HUES48 (cell line): ENCODE measurements around the gene NHSL2.
"Not testable (repeated sequence)": the region's sequence is repeated elsewhere in the genome, so short reads cannot be mapped to it uniquely, and the experiment has no call there.

Source experiments
- H3K27ac ChIP-seq: one replicate; pipeline ENCODE4 v1.7.0; 2013; ENCODE audit warnings: low read depth, low read length, inconsistent platforms
- H3K27me3 ChIP-seq: 2 replicates; pipeline ENCODE4 v1.6.1; 2013; ENCODE audit warnings: mild to moderate bottlenecking, low read length; ENCODE audit not compliant: control insufficient read depth, insufficient read depth
- H3K36me3 ChIP-seq: 2 replicates; pipeline ENCODE4 v1.6.1; 2013; ENCODE audit warnings: low read length; ENCODE audit not compliant: control insufficient read depth, insufficient read depth
- H3K4me1 ChIP-seq: 2 replicates; pipeline ENCODE4 v1.6.1; 2013; ENCODE audit warnings: mild to moderate bottlenecking, low read length; ENCODE audit not compliant: control insufficient read depth, insufficient read depth
- H3K4me3 ChIP-seq: 2 replicates; pipeline ENCODE4 v1.5.1; 2013; ENCODE audit warnings: mild to moderate bottlenecking, low read depth, low read length
- H3K9ac ChIP-seq: 2 replicates; pipeline ENCODE4 v1.6.1; 2013; ENCODE audit warnings: mild to moderate bottlenecking, low read depth, low read length, moderate library complexity
- H3K9me3 ChIP-seq: 2 replicates; pipeline ENCODE4 v1.6.1; 2013; ENCODE audit warnings: low read length; ENCODE audit not compliant: control insufficient read depth, insufficient read depth

NHSL2 gene

GRCh38 chrX:71949844-71950445 lies 39.3 kb downstream of the NHSL2 start:
- Histone ChIP-seq H3K27ac (no peak overlapping the region), H3K36me3 (no peaks in the 10 kb centered on the region), H3K4me3 (no peak overlapping the region), H3K9me3 (peaks cover 8% of the 10 kb centered on the region; the same call in 1 of the 2 replicates), H3K4me1 (peaks cover 33% of the 10 kb centered on the region), H3K27me3 (no peaks in the 10 kb centered on the region), H3K9ac (no peak overlapping the region)

- Histone ChIP-seq H3K36me3 (no peaks in the 10 kb centered on the region), H3K9ac (no peak overlapping the region), H3K27me3 (no peaks in the 10 kb centered on the region), H3K4me3 (no peak overlapping the region), H3K27ac (no peak overlapping the region), H3K9me3 (peaks cover 8% of the 10 kb centered on the region; the same call in 1 of the 2 replicates), H3K4me1 (peaks cover 56% of the 10 kb centered on the region)
Measured at GRCh38 chrX:71953391-71953790, 42.7 kb downstream of the NHSL2 start.

- Histone ChIP-seq H3K36me3 (no peaks in the 10 kb centered on the region), H3K9ac (no peak overlapping the region), H3K27me3 (no peaks in the 10 kb centered on the region), H3K9me3 (peaks cover 8% of the 10 kb centered on the region; the same call in 1 of the 2 replicates), H3K4me1 (peaks cover 61% of the 10 kb centered on the region), H3K27ac (no peak overlapping the region), H3K4me3 (no peak overlapping the region)
Measured at GRCh38 chrX:71953946-71954345, 43.3 kb downstream of the NHSL2 start.

GRCh38 chrX:71954458-71954857 lies 43.8 kb downstream of the NHSL2 start:
- H3K27ac ChIP-seq: peak overlapping the region; percentile 5
- H3K27me3 ChIP-seq: no peaks in the 10 kb centered on the region
- H3K9me3 ChIP-seq: peaks cover 8% of the 10 kb centered on the region; the same call in 1 of the 2 replicates
- H3K9ac ChIP-seq: no peak overlapping the region
- no peaks in the 10 kb centered on the region for H3K36me3 ChIP-seq
- H3K4me3 ChIP-seq: no peak overlapping the region
- peaks cover 63% of the 10 kb centered on the region for H3K4me1 ChIP-seq

- Histone ChIP-seq H3K9me3 (peaks cover 6% of the 10 kb centered on the region; the same call in 1 of the 2 replicates), H3K9ac (no peak overlapping the region), H3K27ac (no peak overlapping the region), H3K4me1 (peaks cover 65% of the 10 kb centered on the region), H3K36me3 (no peaks in the 10 kb centered on the region), H3K4me3 (no peak overlapping the region), H3K27me3 (no peaks in the 10 kb centered on the region)
Measured at GRCh38 chrX:71955530-71956120, 45.0 kb downstream of the NHSL2 start.

- H3K9me3 ChIP-seq: peaks cover 10% of the 10 kb centered on the region; the same call in 1 of the 2 replicates
- peak overlapping the region; percentile 98 for H3K27ac ChIP-seq
- H3K36me3 ChIP-seq: no peaks in the 10 kb centered on the region
- H3K27me3 ChIP-seq: no peaks in the 10 kb centered on the region
- H3K9ac ChIP-seq: peak overlapping the region; percentile 74
- H3K4me3 ChIP-seq: peak overlapping the region; percentile 50
- H3K4me1 ChIP-seq: peaks cover 49% of the 10 kb centered on the region
Measured at GRCh38 chrX:71958281-71958675, 47.6 kb downstream of the NHSL2 start.

GRCh38 chrX:71964184-71964583 lies 53.5 kb downstream of the NHSL2 start:
- peaks cover 12% of the 10 kb centered on the region for H3K9me3 ChIP-seq
- not testable (repeated sequence) for H3K9ac ChIP-seq, H3K4me1 ChIP-seq, H3K4me3 ChIP-seq, H3K27me3 ChIP-seq, H3K27ac ChIP-seq, H3K36me3 ChIP-seq

- Histone ChIP-seq H3K4me3 (no peak overlapping the region), H3K27ac (no peak overlapping the region), H3K9me3 (peaks cover 8% of the 10 kb centered on the region; the same call in 1 of the 2 replicates), H3K36me3 (no peaks in the 10 kb centered on the region), H3K9ac (no peak overlapping the region), H3K4me1 (0 out of 2 replicates have a peak, but pooled peaks cover 4% of the 10 kb centered on the region), H3K27me3 (no peaks in the 10 kb centered on the region)
Measured at GRCh38 chrX:71974916-71975315, 64.3 kb downstream of the NHSL2 start.

- H3K27me3 ChIP-seq: no peaks in the 10 kb centered on the region
- H3K27ac ChIP-seq: no peak overlapping the region
- H3K9me3 ChIP-seq: peaks cover 11% of the 10 kb centered on the region; the same call in 1 of the 2 replicates
- no peaks in the 10 kb centered on the region for H3K36me3 ChIP-seq
- no peak overlapping the region for H3K9ac ChIP-seq
- H3K4me1 ChIP-seq: 0 out of 2 replicates have a peak, but pooled peaks cover 4% of the 10 kb centered on the region
- no peak overlapping the region for H3K4me3 ChIP-seq
Measured at GRCh38 chrX:71976753-71977152, 66.1 kb downstream of the NHSL2 start.

- Histone ChIP-seq H3K36me3 (no peaks in the 10 kb centered on the region), H3K9ac (no peak overlapping the region), H3K9me3 (peaks cover 11% of the 10 kb centered on the region; the same call in 1 of the 2 replicates), H3K4me1 (0 out of 2 replicates have a peak, but pooled peaks cover 4% of the 10 kb centered on the region), H3K27me3 (no peaks in the 10 kb centered on the region), H3K4me3 (no peak overlapping the region), H3K27ac (no peak overlapping the region)
Measured at GRCh38 chrX:71978164-71978563, 67.5 kb downstream of the NHSL2 start.

GRCh38 chrX:71989768-71990426 lies 79.3 kb downstream of the NHSL2 start:
- Histone ChIP-seq H3K4me3 (no peak overlapping the region), H3K4me1 (peaks cover 21% of the 10 kb centered on the region), H3K36me3 (no peaks in the 10 kb centered on the region), H3K9ac (no peak overlapping the region), H3K27me3 (no peaks in the 10 kb centered on the region), H3K9me3 (peaks cover 13% of the 10 kb centered on the region), H3K27ac (peak overlapping the region; percentile 3)
